D721Med (cell line): ENCODE data around the gene ITM2B.

Experiments used
- DNase-seq: peaks from one replicate; pipeline ENCODE4 v3.0.0; 2011; ENCODE audit warnings: low spot score; ENCODE audit not compliant: insufficient read length
- FAIRE-seq: peaks from 2 replicates; lab custom pipeline; 2011; peaks lifted over from hg19 to GRCh38; lab: Jason Lieb, UNC
- CTCF ChIP-seq: IDR thresholded peaks from 2 replicates; pipeline ENCODE4 v1.5.1; 2012; ENCODE audit warnings: mild to moderate bottlenecking, control low read depth; ENCODE audit not compliant: insufficient read depth; ENCODE audit errors: missing control alignments

The ITM2B gene

GRCh38 chr13:48292650-48293049 is 59.6 kb downstream of the ITM2B start:
- FAIRE-seq: no peak
- TF ChIP-seq CTCF: no peak
- no peak for DNase-seq

GRCh38 chr13:48294653-48295052 is 61.6 kb downstream of the ITM2B start:
- no peak for TF ChIP-seq CTCF
- FAIRE-seq (no peak), DNase-seq (no peak)

- no peak for DNase-seq
- FAIRE-seq: no peak
Measured at GRCh38 chr13:48295271-48295670, 62.3 kb downstream of the ITM2B start.

GRCh38 chr13:48296528-48296927 is 63.5 kb downstream of the ITM2B start:
- DNase-seq (no peak), FAIRE-seq (no peak)
- TF ChIP-seq CTCF: no peak

More at GRCh38 chr13:48295271-48295670, 62.3 kb downstream of the ITM2B start:
- no peak for TF ChIP-seq CTCF

- no peak for TF ChIP-seq CTCF
- no peak for DNase-seq
- FAIRE-seq: no peak
Measured at GRCh38 chr13:48297131-48297786, 64.3 kb downstream of the ITM2B start.

GRCh38 chr13:48299591-48299990 is 66.6 kb downstream of the ITM2B start:
- TF ChIP-seq CTCF: no peak
- DNase-seq (no peak), FAIRE-seq (no peak)

GRCh38 chr13:48302871-48303358 is 69.9 kb downstream of the ITM2B start:
- no peak for DNase-seq

More at GRCh38 chr13:48302871-48303358, 69.9 kb downstream of the ITM2B start:
- no peak for FAIRE-seq
- TF ChIP-seq CTCF: no peak
